H1 (cell line): Measurements from ENCODE around the gene MGAT4D. TPM values are rescaled to one million over a fixed set of nuclear protein-coding genes. Genes with fewer than 3 reads are reported as not detected.

Source experiments
- CTCF ChIA-PET: fragments of 300-600 bp; sonication (Branson Sonifier 250); formaldehyde crosslinking; loops from one replicate; lab custom pipeline; 2021; ENCODE audit not compliant: partially characterized antibody; lab: Charles Lee
- POLR2A ChIA-PET: fragments of 300-600 bp; sonication (Branson Sonifier 250); formaldehyde crosslinking; loops from one replicate; lab custom pipeline; 2021; ENCODE audit warnings: inconsistent platforms; ENCODE audit not compliant: partially characterized antibody; lab: Charles Lee
- DNase-seq, 2 experiments: peaks; one replicate each; pipeline versions ENCODE4 v3.0.0 to v3.0.0-alpha.2; 2010 to 2022; ENCODE audit warnings: low spot score in 2 of 2, low read depth in 1 of 2, mixed read lengths in 1 of 2
- FAIRE-seq: peaks from 2 replicates; lab custom pipeline; 2011; peaks lifted over from hg19 to GRCh38; lab: Jason Lieb, UNC
- H2AFZ ChIP-seq: 2 replicates; pipeline ENCODE4 v1.8.1; 2012; ENCODE audit warnings: low read length, inconsistent platforms
- H2AK5ac ChIP-seq: 2 replicates; pipeline ENCODE4 v1.6.1; 2013; ENCODE audit warnings: low read depth, low read length
- H2BK120ac ChIP-seq: replicated peaks from 2 replicates; pipeline ENCODE3; 2013; ENCODE audit warnings: low read depth, low read length, inconsistent platforms
- H2BK12ac ChIP-seq: 2 replicates; pipeline ENCODE4 v1.6.1; 2013; ENCODE audit warnings: low read depth, low read length
- H2BK15ac ChIP-seq: 2 replicates; pipeline ENCODE4 v1.6.1; 2013; ENCODE audit warnings: low read length
- H2BK20ac ChIP-seq: 2 replicates; pipeline ENCODE4 v1.6.1; 2013; ENCODE audit warnings: low read length
- H2BK5ac ChIP-seq: 2 replicates; pipeline ENCODE4 v1.6.1; 2013; ENCODE audit warnings: low read depth, low read length
- H3K14ac ChIP-seq: 2 replicates; pipeline ENCODE4 v1.6.1; 2013; ENCODE audit warnings: inconsistent platforms; ENCODE audit not compliant: insufficient read length
- H3K18ac ChIP-seq: 2 replicates; pipeline ENCODE4 v1.6.1; 2013; ENCODE audit warnings: low read length; ENCODE audit errors: extremely low read depth
- H3K23ac ChIP-seq: 2 replicates; pipeline ENCODE4 v1.6.1; 2013; ENCODE audit warnings: inconsistent platforms; ENCODE audit not compliant: insufficient read length
- H3K23me2 ChIP-seq: 2 replicates; pipeline ENCODE4 v1.6.1; 2013; ENCODE audit warnings: low read depth, low read length
- H3K27ac ChIP-seq: 2 replicates; pipeline ENCODE4 v1.6.1; 2011; ENCODE audit warnings: low read depth, low read length, inconsistent platforms
- H3K27me3 ChIP-seq, 4 experiments: replicated peaks in 1 of 4; 1 replicate in 1 of 4; 2 replicates in 3 of 4; pipeline versions ENCODE4 v1.6.1 to v1.8.1; 2011 to 2013; ENCODE audit warnings: low read length in 3 of 4, mild to moderate bottlenecking in 3 of 4, inconsistent platforms in 2 of 4, mixed read lengths in 2 of 4, moderate library complexity in 1 of 4; ENCODE audit not compliant: control insufficient read depth in 3 of 4, insufficient read depth in 3 of 4; ENCODE audit errors: extremely low read depth in 1 of 4
- H3K36me3 ChIP-seq, 4 experiments: 2 replicates each; pipeline versions ENCODE4 v1.6.1 to v1.8.1; 2011 to 2013; ENCODE audit warnings: mild to moderate bottlenecking in 4 of 4, low read length in 3 of 4, moderate library complexity in 2 of 4, control low read depth in 1 of 4, inconsistent platforms in 1 of 4; ENCODE audit not compliant: insufficient read depth in 4 of 4, control insufficient read depth in 2 of 4
- H3K4ac ChIP-seq: replicated peaks from 2 replicates; pipeline ENCODE3; 2013; ENCODE audit warnings: low read length, low read depth, mixed read lengths, inconsistent platforms; ENCODE audit not compliant: insufficient read length
- H3K4me1 ChIP-seq, 4 experiments: replicated peaks in 1 of 4; 1 replicate in 1 of 4; 2 replicates in 3 of 4; pipeline versions ENCODE4 v1.6.1 to v1.8.1; 2011 to 2013; ENCODE audit warnings: low read length in 3 of 4, inconsistent platforms in 2 of 4, mixed read lengths in 1 of 4; ENCODE audit not compliant: insufficient read depth in 4 of 4, control insufficient read depth in 3 of 4
- H3K4me2 ChIP-seq, 2 experiments: 2 replicates each; pipeline versions ENCODE4 v1.6.1 to v1.8.1; 2011 to 2013; ENCODE audit warnings: low read depth in 2 of 2, low read length in 2 of 2, control low read depth in 1 of 2, inconsistent platforms in 1 of 2, mild to moderate bottlenecking in 1 of 2; ENCODE audit not compliant: insufficient read depth in 1 of 2
- H3K4me3 ChIP-seq, 4 experiments: fragments of 200-600, 300-600 bp in 1 of 4; sonication (generic), shearing (Covaris generic), sonication (Bioruptor Twin) in 1 of 4; 2 replicates each; pipeline versions ENCODE4 v1.5.1 to v1.8.1; 2011 to 2016; ENCODE audit warnings: low read length in 4 of 4, low read depth in 3 of 4, control low read depth in 2 of 4, inconsistent platforms in 2 of 4, mild to moderate bottlenecking in 2 of 4, mixed read lengths in 1 of 4, moderate library complexity in 1 of 4; ENCODE audit not compliant: insufficient read depth in 2 of 4; ENCODE audit errors: extremely low read depth in 1 of 4
- H3K56ac ChIP-seq: replicated peaks from 2 replicates; pipeline ENCODE3; 2013; ENCODE audit warnings: low read depth, mild to moderate bottlenecking, mixed read lengths, low read length, inconsistent platforms; ENCODE audit not compliant: insufficient read length
- H3K79me1 ChIP-seq: 2 replicates; pipeline ENCODE4 v1.6.1; 2013; ENCODE audit warnings: low read depth, low read length, control low read depth
- H3K79me2 ChIP-seq, 2 experiments: 2 replicates each; pipeline versions ENCODE4 v1.6.1 to v1.8.1; 2012 to 2013; ENCODE audit warnings: low read length in 2 of 2, mild to moderate bottlenecking in 2 of 2, inconsistent platforms in 1 of 2; ENCODE audit not compliant: insufficient read depth in 2 of 2, control insufficient read depth in 1 of 2
- H3K9ac ChIP-seq, 4 experiments: replicated peaks in 1 of 4; 1 replicate in 1 of 4; 2 replicates in 3 of 4; pipeline versions ENCODE4 v1.6.1 to v1.8.1; 2011 to 2013; ENCODE audit warnings: low read depth in 3 of 4, low read length in 3 of 4, control low read depth in 2 of 4, mild to moderate bottlenecking in 2 of 4, moderate library complexity in 2 of 4, inconsistent platforms in 1 of 4; ENCODE audit errors: extremely low read depth in 1 of 4
- H3K9me3 ChIP-seq, 2 experiments: 2 replicates each; pipeline versions ENCODE4 v1.6.1 to v1.8.1; 2012 to 2013; ENCODE audit warnings: mild to moderate bottlenecking in 2 of 2, moderate library complexity in 2 of 2, control low read depth in 1 of 2, inconsistent platforms in 1 of 2, low read depth in 1 of 2, low read length in 1 of 2, mixed read lengths in 1 of 2; ENCODE audit not compliant: insufficient read depth in 2 of 2
- H4K20me1 ChIP-seq, 2 experiments: replicated peaks in 1 of 2; 2 replicates each; pipeline versions ENCODE3 to v1.8.1; 2011 to 2013; ENCODE audit warnings: inconsistent platforms in 2 of 2, low read length in 2 of 2, mild to moderate bottlenecking in 1 of 2; ENCODE audit not compliant: insufficient read depth in 2 of 2, control insufficient read depth in 1 of 2
- H4K5ac ChIP-seq: 2 replicates; pipeline ENCODE4 v1.6.1; 2013; ENCODE audit warnings: low read length, low read depth, mixed read lengths, inconsistent platforms; ENCODE audit not compliant: insufficient read length
- H4K8ac ChIP-seq: 2 replicates; pipeline ENCODE4 v1.8.0; 2013; ENCODE audit warnings: mild to moderate bottlenecking, moderate library complexity, low read length, inconsistent platforms; ENCODE audit not compliant: insufficient read depth; ENCODE audit errors: extremely low read depth
- H4K91ac ChIP-seq: replicated peaks from 2 replicates; pipeline ENCODE3; 2013; ENCODE audit warnings: low read length, mixed read lengths, inconsistent platforms; ENCODE audit not compliant: insufficient read length
- BCL11A ChIP-seq, 2 experiments: IDR thresholded peaks; one replicate each; pipeline ENCODE4 v1.6.1; 2011; ENCODE audit warnings: low read depth in 2 of 2, low read length in 2 of 2, mild to moderate bottlenecking in 2 of 2
- CBX8 ChIP-seq: fragments of 300-800, 300-1000 bp; sonication (generic); IDR thresholded peaks from 2 replicates; pipeline ENCODE4 v1.7.1; 2016; ENCODE audit warnings: low read depth, low read length, borderline replicate concordance
- CHD1 ChIP-seq: IDR thresholded peaks from 2 replicates; pipeline ENCODE4 v1.6.1; 2012; ENCODE audit warnings: low read depth, low read length, improper control_type of control experiment
- EZH2 ChIP-seq: fragments of 200-600 bp; sonication (generic); IDR thresholded peaks from 2 replicates; pipeline ENCODE4 v1.7.1; 2012; ENCODE audit warnings: low read depth, mild to moderate bottlenecking, moderate library complexity, low read length, inconsistent platforms; ENCODE audit not compliant: severe bottlenecking
- JUND ChIP-seq: IDR thresholded peaks from 2 replicates; pipeline ENCODE4 v1.6.1; 2011; ENCODE audit warnings: mild to moderate bottlenecking, improper control_type of control experiment, low read length
- MAFK ChIP-seq: IDR thresholded peaks from 2 replicates; pipeline ENCODE4 v1.6.1; 2012; ENCODE audit warnings: low read depth, mild to moderate bottlenecking, improper control_type of control experiment, low read length
- POU5F1 ChIP-seq: IDR thresholded peaks from 2 replicates; pipeline ENCODE4 v1.6.1; 2011; ENCODE audit warnings: low read depth, mild to moderate bottlenecking, low read length, moderate library complexity
- SP2 ChIP-seq: IDR thresholded peaks from 2 replicates; pipeline ENCODE4 v1.6.1; 2012; ENCODE audit warnings: mild to moderate bottlenecking, low read length, inconsistent platforms
- WGBS, 2 experiments: shearing (Covaris generic) in 1 of 2; methylation state at CpG; one replicate each; pipeline versions ENCODE4 v1.1.6 to v1.1.7; 2013 to 2015; ENCODE audit warnings: low lambda C conversion rate in 2 of 2, mixed read lengths in 2 of 2, inconsistent platforms in 1 of 2, low coverage in 1 of 2, missing lambda C conversion rate in 1 of 2; ENCODE audit not compliant: insufficient replicate concordance in 2 of 2, insufficient coverage in 1 of 2, insufficient read length in 1 of 2; ENCODE audit errors: extremely low coverage in 1 of 2, missing lambda C conversion rate in 1 of 2; 5-methylcytosine and 5-hydroxymethylcytosine counted together
- polyA plus RNA-seq, 7 experiments: library from polyadenylated mRNA; depleted of rRNA in 3 of 7; stranded (reverse) in 5 of 7; unstranded in 2 of 7; fragments of >200 nt in 5 of 7; fragments of 200-250 nt in 2 of 7; gene quantifications; 1 replicate in 5 of 7; 2 replicates in 1 of 7; 4 replicates in 1 of 7; pipeline versions ENCODE4 v1.2.1 to v1.2.3, GENCODE V29; 2011 to 2013; ENCODE audit warnings: missing spikeins in 2 of 7, mixed read lengths in 2 of 7
- total RNA-seq: library from RNA; stranded (reverse); fragmentation: NEBNext Ultra II Directional; extraction: Animal tissue kit (Norgen Biotek cat#: 25700); gene quantifications from 2 replicates; pipeline ENCODE4 v1.2.1, GENCODE V29; 2021

The MGAT4D gene
- total and polyA plus RNA-seq, 2 of the 8 experiments (the other 6 are each of a cell fraction or from before 2014, with no cell fraction given) = not detected

- POLR2A ChIA-PET = no interaction called here
- FAIRE-seq = no peak
Observed at GRCh38 chr4:140400111-140400510, 98.0 kb downstream of the MGAT4D start.

More at GRCh38 chr4:140400111-140400510, 98.0 kb downstream of the MGAT4D start:
- Histone ChIP-seq H3K23ac (no peak overlapping the region), H3K79me1 (no peaks in the 10 kb centered on the region), H2AK5ac (no peak overlapping the region), H4K20me1 (no peaks in the 10 kb centered on the region), H4K5ac (no peak overlapping the region), H3K4me1 (no peaks in the 10 kb centered on the region), H2BK15ac (no peak overlapping the region), H3K36me3 (no peaks in the 10 kb centered on the region), H2BK5ac (no peak overlapping the region), H2BK120ac (no peak overlapping the region), H3K9ac (no peak overlapping the region), H3K23me2 (no peaks in the 10 kb centered on the region), H3K4ac (no peak overlapping the region), H2BK20ac (no peak overlapping the region), H3K79me2 (no peaks in the 10 kb centered on the region), H3K56ac (no peak overlapping the region), H3K27ac (no peak overlapping the region), H3K9me3 (no peaks in the 10 kb centered on the region), H3K4me2 (no peak overlapping the region), H2AFZ (no peak overlapping the region), H3K4me3 (no peak overlapping the region), H4K91ac (no peak overlapping the region), H2BK12ac (no peak overlapping the region), H3K27me3 (no peaks in the 10 kb centered on the region), H3K18ac (no peak overlapping the region), H4K8ac (no peak overlapping the region), H3K14ac (no peak overlapping the region)
- DNase-seq = no peak
- 89% methylated on average over 2 of the region's 2 CpGs; no CpG with 5 or more reads in 1 of the 2 experiments for WGBS, 2 experiments
- CTCF ChIA-PET = interaction anchor here (0.6 to 2.2 kb wide), 4 partner anchors 25 to 550 kb away, joined by 3 to 8 read pairs (median 3); no protein-coding TSS in a partner anchor
- no peak; the same call in 1 of the 2 replicates for TF ChIP-seq MAFK
- TF ChIP-seq EZH2 = no peak
- TF ChIP-seq JUND = no peak
- TF ChIP-seq SP2 = no peak
- no peak for TF ChIP-seq CBX8
- TF ChIP-seq BCL11A (IDR thresholded peaks at IDR 0.05; ENCODE audit: low read depth in 2 of 2, low read length in 2 of 2) = no peak
- TF ChIP-seq CHD1 = no peak
- TF ChIP-seq POU5F1 = no peak
